Measurements from ENCODE around the gene MYLIP.

Gene MYLIP

DNA sequence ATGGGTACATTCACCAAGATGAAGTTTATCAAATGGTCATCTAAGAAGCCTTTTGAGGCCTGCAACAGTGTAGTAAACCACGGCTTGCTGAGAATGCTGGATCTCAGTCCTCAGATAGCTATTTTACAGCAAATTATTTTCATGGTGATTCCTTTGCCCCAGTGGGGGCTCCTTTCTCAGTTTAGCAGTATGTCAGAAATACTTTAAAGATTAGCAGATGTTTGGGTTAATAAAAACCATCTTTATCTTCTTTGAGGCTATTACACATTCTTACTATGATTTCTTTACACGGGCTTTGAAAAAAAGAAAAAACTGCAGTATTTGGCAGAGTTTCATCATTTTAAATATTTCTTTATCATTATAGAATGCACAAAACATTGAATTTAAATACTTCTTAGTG, 10.7 kb downstream of the MYLIP start:
- DNase-seq (ENCODE audit: low read depth in 2 of 2), result no peak

DNA sequence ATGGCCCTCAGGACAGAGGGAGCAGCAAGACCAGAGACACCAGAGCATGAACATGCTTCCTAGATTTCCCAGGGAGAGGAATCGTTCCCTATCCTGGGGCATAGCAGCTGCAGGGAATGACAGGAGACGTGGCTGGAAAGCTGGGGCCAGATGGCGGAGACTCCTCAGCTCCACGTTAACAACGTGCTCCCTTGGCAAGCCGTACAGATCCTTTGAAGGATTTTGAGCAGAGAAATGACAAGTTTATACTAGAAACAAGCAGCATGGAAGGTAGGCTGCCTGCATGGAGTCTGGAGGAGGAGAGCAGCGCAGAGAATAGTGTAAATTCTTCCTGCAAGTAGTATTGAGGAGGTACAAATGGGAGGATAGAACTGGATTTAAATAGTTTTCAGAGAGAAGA, 11.7 kb downstream of the MYLIP start:
- DNase-seq (ENCODE audit: low read depth in 2 of 2), result no peak

DNA sequence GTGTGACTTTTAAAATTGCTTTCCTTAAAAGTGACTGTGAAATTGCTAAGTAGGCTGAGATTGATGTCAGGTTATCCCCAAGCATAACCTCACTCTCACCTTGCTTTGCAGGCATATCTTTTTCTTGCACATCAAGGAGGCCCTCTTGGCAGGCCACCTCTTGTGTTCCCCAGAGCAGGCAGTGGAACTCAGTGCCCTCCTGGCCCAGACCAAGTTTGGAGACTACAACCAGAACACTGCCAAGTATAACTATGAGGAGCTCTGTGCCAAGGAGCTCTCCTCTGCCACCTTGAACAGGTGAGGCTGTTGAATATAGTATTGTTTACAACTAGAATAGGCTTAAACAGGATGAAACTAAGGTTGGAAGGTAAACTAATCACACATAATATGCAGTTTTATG, 12.6 kb downstream of the MYLIP start:
- no peak for DNase-seq (ENCODE audit: low read depth in 2 of 2)

DNA sequence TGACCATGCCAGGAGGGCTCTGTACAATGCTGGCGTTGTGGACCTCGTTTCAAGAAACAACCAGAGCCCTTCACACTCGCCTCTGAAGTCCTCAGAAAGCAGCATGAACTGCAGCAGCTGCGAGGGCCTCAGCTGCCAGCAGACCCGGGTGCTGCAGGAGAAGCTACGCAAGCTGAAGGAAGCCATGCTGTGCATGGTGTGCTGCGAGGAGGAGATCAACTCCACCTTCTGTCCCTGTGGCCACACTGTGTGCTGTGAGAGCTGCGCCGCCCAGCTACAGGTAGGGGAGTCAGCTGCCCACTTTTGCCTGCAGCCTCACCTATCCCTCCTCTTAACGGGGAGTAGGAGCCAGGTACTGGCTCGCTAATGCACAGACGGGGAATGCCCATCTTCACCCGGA, 16.2 kb downstream of the MYLIP start:
- no peak for DNase-seq (ENCODE audit: low read depth in 2 of 2)

DNA sequence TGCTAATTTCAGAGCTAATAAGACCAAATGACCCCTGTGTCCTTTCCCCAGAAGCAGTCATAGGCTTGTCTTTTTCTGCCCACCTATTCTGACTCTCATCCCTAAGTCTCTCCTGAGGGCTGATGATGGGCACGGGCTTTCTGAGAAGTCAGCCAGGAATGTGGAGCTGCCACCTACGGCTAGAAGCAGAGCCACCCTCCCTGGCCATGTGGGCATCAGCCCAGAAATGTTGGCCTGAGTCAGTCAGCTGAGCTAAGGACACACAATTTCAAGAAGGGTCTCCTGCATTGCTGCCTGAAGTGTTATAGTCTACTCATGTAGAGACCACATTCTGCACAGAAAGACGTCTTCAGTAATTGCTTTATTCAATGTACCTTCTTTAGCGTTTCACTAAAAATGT, 17.1 kb downstream of the MYLIP start:
- DNase-seq (ENCODE audit: low read depth in 2 of 2), result no peak

DNA sequence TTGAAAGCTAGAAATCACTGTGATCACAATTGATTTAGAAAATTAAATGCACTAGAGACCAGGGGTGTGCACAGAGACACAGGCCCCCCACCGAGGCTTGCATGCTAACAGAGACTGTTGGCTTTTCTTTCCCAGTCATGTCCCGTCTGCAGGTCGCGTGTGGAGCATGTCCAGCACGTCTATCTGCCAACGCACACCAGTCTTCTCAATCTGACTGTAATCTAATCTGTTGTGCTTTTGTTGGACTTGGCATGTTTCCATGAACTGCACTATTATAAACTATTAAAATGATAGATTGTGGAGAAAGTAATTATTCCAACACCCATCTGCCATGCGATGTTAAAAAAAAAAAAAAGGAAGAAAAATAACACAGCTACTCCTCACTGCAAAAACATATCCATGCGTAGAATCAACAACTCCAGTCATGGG, 17.7 kb downstream of the MYLIP start:
- no peak for DNase-seq (ENCODE audit: low read depth in 2 of 2)

DNA sequence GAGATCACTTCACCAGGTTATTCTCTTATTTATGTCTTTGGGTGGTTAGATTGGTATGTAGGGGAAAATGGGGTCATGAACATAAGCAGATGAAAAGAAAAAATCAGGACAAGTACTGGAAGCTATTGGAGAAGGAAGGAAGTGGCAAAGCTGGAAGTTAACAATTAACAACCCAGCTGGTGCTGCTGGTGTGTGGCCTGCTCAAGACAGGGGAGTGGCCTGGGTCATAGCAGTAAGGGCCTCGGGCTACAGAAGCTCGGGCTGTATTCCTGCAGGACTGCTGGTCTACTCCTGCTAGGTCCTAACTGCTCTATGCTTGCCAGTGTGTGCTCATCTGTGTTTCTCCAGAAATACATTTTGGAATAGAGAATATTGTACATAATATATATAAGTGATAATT, 19.6 kb downstream of the MYLIP start:
- no peak for DNase-seq (ENCODE audit: low read depth in 2 of 2)

DNA sequence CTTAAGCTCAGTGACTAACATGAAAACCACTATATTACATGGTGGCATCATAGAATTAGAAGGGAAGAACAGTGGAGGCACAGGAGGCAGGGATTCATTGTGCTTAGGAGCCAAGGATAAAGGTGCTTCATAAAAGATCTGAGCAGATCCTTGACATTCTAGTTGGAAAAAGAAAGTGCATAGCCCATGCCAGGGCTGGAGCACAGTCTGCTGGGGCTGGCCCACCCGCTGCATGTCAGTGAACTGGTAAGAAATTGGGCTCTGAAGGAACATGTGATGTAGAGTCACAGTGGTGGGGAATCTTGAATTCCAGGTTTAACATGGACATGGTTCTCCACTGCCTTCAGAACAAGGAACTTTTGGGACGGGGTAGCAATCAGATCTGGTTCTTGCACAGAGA, 20.4 kb downstream of the MYLIP start:
- DNase-seq (ENCODE audit: low read depth in 2 of 2), result no peak

DNA sequence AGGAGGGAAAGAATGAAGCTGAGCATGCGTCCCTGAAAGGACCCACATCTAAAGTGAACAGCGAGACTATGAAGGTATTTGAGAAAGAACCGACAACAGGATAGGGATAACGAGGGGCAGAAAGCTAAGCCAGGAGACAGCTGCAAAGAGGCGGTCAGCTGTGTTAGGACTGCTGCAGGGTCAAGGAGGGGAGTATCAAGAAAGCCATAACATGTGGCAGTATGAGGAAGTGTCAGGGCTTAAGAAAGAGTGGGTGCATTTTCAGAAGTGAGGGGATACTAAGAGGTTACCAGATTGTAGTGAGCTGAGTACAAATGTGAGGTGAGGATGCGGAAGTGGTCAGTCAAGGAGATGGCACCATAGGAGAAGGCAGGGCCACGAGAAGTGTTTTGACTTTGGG, 21.2 kb downstream of the MYLIP start:
- no peak for DNase-seq (ENCODE audit: low read depth in 2 of 2)

DNA sequence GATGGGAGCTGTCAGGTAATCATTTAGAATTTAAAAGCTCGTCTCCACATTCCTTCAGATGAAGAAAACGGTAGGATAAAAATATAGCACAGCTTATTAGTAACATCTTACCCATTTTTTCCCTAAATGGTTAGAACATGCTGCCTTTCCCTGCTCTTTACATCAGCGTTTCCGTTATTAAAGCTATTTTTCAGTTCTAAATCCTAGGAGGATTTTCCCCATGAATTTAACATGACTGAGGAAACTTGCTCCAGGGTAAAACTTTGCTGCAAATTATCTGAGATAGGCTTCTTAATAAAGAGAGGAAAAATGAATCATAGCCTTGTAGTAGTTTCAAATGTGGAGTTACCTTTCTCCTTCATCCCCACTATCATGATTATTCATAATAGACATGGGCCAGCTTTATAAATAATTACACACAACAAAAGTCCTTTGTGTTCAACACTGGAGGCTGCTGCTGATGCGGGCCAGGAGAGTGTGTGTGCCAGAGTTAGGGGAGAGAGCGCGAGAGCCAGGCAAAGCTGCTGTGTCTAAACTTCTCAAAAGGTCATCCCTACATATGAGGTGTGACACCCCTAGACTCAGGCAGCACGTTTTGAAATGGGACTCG, 24.4 kb downstream of the MYLIP start:
- no peak for DNase-seq (ENCODE audit: low read depth in 2 of 2)

DNA sequence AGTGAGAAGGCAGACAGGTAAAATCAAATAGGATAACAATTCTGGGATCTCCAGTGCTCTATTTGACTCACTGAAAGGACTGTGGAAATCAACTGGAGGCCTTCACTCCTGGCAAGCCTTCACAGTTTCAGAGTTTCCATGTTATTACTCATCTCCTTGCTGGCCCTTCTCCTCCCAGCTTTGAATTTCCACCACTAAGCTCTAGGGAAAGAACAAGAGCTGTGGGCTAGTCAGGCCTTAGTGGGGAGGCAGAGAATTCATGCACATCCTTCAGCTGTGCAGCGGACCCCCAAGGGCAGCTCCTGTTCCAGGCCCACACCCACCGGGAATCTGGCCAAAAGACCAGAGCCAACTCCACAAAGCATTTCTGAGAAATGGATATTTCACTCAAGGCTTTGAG, 26.0 kb downstream of the MYLIP start:
- DNase-seq (ENCODE audit: low read depth in 2 of 2), result no peak

DNA sequence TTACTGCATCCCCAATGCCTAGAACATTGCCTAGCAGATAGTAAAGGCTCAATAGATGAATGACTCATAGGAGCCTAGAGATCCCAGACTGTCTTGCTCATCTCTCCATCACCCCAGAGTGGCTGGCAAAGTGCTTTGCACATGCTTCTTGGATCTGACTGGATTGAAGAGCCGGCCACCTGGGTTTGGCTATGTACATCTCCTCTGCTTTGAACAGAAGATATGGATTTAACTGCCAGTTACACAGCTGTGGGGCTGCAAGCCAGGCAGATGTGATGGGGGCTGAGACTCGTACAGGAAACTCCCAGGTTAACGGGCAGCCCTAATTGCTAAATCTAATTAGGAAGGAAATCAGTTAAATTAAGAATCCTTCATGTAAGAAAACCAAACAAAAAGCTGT, 28.6 kb downstream of the MYLIP start:
- no peak for DNase-seq (ENCODE audit: low read depth in 2 of 2)

DNA sequence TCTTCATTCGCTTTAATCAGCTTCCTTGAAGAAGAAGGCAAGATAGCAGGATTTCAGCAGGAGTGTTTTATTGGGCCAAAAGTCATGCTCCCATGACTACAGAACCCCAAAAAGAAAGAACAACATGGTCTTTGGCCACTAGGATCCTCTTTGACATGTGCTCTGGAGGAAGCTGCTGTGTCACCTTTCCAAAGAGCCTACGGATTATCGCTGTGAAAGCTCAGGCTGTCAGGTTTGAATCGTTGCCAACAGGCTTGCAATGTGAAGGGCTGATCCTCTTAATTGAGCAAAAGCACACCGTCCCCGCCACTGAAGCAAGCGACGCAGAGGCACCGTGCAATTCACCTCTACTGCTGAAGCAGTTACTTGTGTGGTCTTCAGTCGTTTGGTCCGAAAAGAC, 29.0 kb downstream of the MYLIP start:
- DNase-seq (ENCODE audit: low read depth in 2 of 2), result no peak

DNA sequence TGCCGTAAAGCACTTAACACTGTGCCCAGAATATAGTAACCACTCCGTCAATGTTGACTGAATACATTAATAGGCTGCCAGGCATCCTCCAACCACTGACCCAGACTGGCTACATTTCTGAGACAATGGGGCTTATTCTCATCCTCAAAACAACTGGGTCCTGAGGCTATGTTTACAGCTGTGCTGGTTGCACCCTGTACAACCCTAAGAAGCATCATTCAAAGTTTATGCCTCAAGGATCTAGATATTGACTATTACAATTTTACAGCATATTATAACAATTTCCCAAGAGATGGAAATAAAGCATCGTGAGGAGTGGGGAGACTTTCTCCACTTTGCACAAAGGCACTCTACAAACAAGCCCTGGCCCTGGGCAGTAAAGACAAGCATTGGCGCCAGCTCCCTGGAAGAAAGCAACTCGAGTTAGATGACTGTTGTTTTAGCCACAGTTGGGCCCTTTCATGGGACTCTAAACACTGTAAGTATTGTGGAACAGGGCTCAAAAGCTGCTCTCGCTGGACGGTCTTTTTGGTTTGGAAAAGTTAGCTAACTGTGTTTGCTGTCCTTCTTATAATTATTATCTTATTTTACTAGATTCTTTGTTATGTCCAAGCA, 30.2 kb downstream of the MYLIP start:
- no peak for DNase-seq (ENCODE audit: low read depth in 2 of 2)

DNA sequence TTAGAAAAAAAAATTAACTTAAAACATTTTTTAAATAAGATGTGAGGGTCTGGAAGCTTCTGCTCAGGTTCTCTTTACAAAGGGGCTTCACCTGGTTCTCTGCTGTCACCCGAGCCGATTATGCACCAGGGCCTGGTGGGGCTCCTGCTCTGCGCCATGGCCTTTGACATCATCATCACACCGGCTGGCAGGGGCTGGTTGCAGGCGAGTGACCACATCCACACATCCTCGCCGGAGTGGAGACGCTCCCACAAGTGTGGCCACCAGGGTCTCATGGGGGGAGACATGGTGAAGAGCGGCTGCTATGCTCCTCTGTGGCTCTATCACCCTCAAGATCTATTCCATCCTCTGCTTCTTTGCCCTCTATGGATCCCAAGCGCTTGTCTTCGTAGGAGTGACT, 31.9 kb downstream of the MYLIP start:
- DNase-seq (ENCODE audit: low read depth in 2 of 2), result no peak

DNA sequence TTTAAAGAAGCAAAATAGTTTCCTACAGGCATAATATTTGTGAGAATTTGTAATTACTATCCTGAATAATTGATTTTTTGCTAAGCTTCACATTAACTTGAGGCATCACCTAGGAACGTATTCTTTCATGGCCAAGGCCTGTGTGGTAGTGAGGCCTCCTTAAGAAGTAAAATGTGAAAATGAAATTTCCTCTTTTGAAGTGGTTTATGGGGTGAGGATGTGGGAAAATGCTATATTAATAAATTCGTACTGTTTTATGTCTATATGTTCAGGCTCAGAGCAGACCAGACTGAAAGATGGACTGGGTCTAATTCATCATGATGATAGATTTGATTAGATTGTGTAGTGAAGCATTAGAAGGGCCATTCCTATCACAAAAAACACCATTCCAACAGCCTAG, 33.1 kb downstream of the MYLIP start:
- DNase-seq (ENCODE audit: low read depth in 2 of 2), result no peak

DNA sequence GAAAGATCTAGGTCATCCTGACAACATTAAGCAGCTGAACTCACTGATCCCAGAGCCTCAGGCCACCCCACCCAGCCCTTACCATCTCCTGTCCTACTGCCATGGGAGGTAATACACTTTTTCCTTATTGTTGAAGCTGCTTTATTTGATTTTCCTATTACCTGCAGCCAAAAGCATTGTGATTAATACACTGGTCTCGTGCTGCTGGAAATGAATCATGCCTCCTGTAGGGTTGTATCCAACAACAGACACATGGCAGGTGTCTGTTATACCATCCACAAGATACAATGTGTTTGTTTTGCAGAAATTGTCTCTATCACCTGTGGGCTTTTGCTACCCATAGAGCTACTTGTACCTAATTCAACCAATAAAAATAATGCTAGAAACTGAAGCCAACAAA, 34.2 kb downstream of the MYLIP start:
- DNase-seq (ENCODE audit: low read depth in 2 of 2), result no peak

DNA sequence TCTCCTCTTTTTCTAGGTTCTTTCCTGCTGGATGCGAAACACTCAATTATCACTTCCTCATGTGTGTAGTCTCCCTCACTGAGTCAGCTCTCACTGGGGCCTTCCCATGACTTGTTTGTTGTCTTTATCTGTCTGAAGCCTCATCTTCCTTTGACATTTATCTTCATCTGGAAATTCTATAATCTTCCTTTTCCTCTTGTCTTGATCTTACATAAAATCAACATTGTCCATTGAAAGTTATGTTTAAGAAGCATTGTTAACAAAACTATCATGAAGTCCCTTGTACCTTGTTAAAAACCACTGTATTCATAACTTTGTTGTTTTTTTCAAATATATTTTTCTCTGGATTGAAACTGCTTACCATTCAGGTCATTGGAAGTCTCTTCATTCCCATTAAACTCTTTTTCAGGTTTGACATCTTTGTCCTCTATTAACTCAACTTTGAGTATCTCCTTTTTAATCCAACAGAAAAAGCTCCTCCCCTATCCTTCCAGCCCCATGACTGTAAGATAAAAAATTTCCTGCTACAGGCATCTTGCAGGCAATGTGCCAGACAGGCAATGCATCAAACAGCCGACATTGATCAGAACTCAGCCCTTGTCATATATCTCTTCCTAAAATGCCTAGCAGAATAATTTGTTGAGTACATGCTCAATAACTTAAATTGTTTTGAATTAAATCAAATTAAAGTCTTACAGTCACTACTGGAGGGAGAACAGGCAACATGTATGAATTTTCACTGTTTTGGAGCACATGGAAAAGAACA, 34.8 kb downstream of the MYLIP start:
- no peak for DNase-seq (ENCODE audit: low read depth in 2 of 2)

DNA sequence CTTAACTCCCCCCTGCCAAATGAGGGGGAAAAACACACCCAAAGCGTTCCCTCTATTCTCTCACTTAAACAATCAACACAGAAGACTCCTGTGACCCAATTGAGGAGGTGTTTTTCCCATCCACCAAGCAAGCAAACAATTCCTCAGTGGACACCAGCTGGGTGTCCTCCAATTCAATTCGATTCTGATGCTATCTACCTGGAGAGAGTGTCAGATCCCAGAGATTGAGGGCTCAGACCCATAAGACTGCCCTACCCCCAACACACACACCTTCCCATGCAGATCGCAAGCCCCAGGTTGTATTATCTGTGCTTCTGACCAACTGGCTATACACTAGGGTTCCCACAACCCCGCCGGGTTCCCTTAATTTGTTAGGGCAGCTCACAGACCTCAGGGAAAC, 36.8 kb downstream of the MYLIP start:
- DNase-seq (ENCODE audit: low read depth in 2 of 2), result no peak

DNA sequence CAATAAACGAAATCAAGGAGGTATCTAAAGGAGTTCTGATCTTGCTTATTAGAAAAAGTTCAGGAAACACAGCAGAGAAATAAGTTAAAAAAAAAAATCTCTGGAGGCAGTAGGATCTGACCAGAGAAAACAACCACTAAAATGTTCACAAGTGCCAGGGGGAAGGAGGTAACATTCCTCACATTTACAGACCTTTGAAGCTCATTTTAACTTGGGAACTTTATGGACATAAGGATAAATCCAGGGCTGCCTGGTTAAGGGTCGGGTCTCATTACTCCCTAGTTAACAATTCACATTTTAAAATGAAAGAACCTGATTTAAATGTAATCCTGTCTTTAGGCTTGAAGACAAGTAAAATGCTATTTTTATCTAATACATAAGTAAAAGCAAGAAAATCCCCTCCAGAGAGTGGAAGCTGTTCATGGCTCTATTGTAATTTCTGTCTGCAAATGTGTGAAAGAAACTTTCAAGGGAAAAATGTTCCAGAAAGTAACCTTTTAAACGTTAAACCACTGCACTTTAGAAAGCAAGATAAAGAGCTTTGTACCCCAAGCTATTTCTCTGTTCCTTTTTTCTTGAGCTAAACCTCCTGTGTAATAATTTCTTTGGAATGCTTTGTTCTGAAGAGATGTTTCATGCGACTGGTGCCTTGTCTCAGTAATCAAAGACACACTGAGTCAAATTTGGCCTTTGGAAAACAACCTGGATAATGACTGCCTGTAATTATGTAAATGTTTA, 38.2 kb downstream of the MYLIP start:
- no peak for DNase-seq (ENCODE audit: low read depth in 2 of 2)

DNA sequence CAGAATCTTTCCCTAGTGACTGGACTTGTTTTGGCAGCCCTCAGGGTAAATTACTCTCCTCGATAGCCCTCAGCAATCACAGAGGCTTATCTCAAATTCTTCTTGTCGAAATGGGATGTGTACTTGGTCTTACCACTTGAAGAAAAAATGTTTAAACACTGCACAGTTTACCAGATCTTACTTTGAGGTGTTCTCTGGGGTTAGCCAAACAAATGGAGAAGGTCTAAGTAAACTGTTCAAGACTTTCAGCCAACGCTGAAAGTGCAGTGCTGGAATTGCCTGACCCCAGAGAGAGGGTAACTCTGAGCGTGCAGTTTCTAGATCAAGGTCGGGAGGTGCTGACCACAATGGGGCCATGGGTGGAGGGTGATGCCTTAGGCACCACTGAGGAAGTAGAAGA, 39.2 kb downstream of the MYLIP start:
- DNase-seq (ENCODE audit: low read depth in 2 of 2), result no peak

DNA sequence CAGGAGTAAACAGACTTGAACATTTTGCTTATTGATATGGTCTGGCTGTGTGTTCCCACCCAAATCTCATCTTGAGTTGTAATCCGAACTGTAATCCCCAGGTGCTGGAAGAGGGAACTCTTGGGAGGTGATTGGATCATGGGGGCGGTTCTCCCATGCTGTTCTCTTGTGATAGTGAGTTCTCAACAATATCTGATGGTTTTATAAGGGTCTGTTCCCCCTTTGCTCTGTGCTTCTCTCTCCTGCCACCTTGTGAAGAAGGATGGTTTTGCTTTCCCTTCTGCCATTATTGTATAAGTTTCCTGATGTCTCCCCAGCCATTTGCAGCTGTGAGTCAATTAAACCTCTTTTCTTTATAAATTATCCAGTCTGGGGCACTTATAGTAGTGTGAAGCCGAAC, 40.0 kb downstream of the MYLIP start:
- no peak for DNase-seq (ENCODE audit: low read depth in 2 of 2)

DNA sequence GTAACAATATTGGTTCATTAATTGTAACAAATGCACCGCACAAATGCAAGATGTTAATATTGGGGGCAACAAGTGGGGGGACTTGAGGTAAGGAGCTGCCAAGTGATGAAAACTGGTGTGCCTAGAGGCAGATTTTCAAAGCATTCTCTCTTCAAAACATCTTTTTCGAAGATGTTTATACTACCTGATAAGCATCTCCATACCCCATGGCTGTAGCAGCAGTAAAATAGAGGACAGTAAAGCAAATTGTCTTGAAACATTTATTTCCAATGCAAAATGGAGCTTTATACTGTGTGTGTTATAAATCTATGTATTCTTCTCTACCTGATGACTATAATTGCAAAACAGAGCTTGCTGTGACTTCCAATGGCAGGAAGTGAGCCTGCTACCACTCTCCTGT, 42.5 kb downstream of the MYLIP start:
- no peak for DNase-seq (ENCODE audit: low read depth in 2 of 2)
